ENCODE measurements around the gene MUSK.

GRCh38 chr9:110687497-110687896 is 18.9 kb downstream of the MUSK start:
- TF ChIP-seq CTCF (IDR thresholded peaks at IDR 0.05): no peak
- no peak for TF ChIP-seq POLR2A (IDR thresholded peaks at IDR 0.05)
- no peak for TF ChIP-seq POLR2AphosphoS5 (IDR thresholded peaks at IDR 0.05)
- no peak for TF ChIP-seq EP300 (IDR thresholded peaks at IDR 0.05)
